HepG2 (cell line): ENCODE data around the gene NDUFA13. TPM values are rescaled to one million over a fixed set of nuclear protein-coding genes. Genes with fewer than 3 reads are reported as not detected.

Experiments
- ATAC-seq: fragments of 200-7000 bp; cut with Tn5 transposase; 3 replicates; pipeline ENCODE4 v1.9.1; 2020; ENCODE audit warnings: mild to moderate bottlenecking, moderate library complexity
- BruUV-seq: library from RNA; stranded (reverse); fragments of 400-500 nt; replicated peaks from 2 replicates; lab custom pipeline; 2021; lab: Mats Ljungman, UMichigan
- CTCF ChIA-PET: fragments of 300-600 bp; formaldehyde crosslinking; extraction: SDS; loops from one replicate; lab custom pipeline; 2021; ENCODE audit warnings: low total read pairs, inconsistent platforms, low intra/inter-chr PET ratio; lab: Yijun Ruan, JAX
- POLR2A ChIA-PET: fragments of 350-600 bp; sonication (Branson Sonifier 250); formaldehyde crosslinking; loops from one replicate; lab custom pipeline; 2020; ENCODE audit warnings: antibody characterized with exemption, inconsistent platforms; lab: Yijun Ruan, JAX
- DNase-seq: peaks from one replicate; pipeline ENCODE4 v3.0.0-alpha.2; 2015; ENCODE audit warnings: low spot score
- FAIRE-seq: peaks from 3 replicates; lab custom pipeline; 2011; peaks lifted over from hg19 to GRCh38; lab: Jason Lieb, UNC
- H2AFZ ChIP-seq: one replicate; pipeline ENCODE4 v1.6.1; 2011; ENCODE audit warnings: low read length, inconsistent platforms
- H3K27ac ChIP-seq: fragments of 300-600 bp; 3 replicates; pipeline ENCODE4 v1.8.0; 2011; ENCODE audit warnings: mixed run types, mild to moderate bottlenecking, mixed read lengths, low read length, inconsistent platforms; ENCODE audit not compliant: insufficient read depth; ENCODE audit errors: extremely low read length
- H3K27me3 ChIP-seq, 2 experiments: fragments of 200-600 bp in 1 of 2; 2 replicates in 1 of 2; 3 replicates in 1 of 2; pipeline versions ENCODE4 v1.6.0 to v1.8.0; 2011; ENCODE audit warnings: low read length in 2 of 2, mild to moderate bottlenecking in 2 of 2, moderate library complexity in 2 of 2, inconsistent platforms in 1 of 2; ENCODE audit not compliant: insufficient read depth in 2 of 2, control insufficient read depth in 1 of 2
- H3K36me3 ChIP-seq, 2 experiments: fragments of 200-600 bp in 1 of 2; replicated peaks in 1 of 2; 2 replicates in 1 of 2; 3 replicates in 1 of 2; pipeline versions ENCODE4 v1.5.1 to v1.8.0; 2011; ENCODE audit warnings: low read length in 2 of 2, inconsistent platforms in 1 of 2; ENCODE audit not compliant: insufficient read depth in 2 of 2, control insufficient read depth in 1 of 2
- H3K4me1 ChIP-seq: 2 replicates; pipeline ENCODE4 v1.5.1; 2012; ENCODE audit warnings: low read length, inconsistent platforms; ENCODE audit not compliant: insufficient read depth
- H3K4me2 ChIP-seq: 2 replicates; pipeline ENCODE4 v1.6.0; 2011; ENCODE audit warnings: low read depth, low read length, inconsistent platforms
- H3K4me3 ChIP-seq, 3 experiments: fragments of 200-600 bp in 1 of 3; sonication (generic), shearing (Covaris generic) in 1 of 3; replicated peaks in 1 of 3; 2 replicates each; pipeline ENCODE4 v1.5.1; 2011 to 2016; ENCODE audit warnings: low read length in 3 of 3, inconsistent platforms in 2 of 3, low read depth in 2 of 3, mild to moderate bottlenecking in 2 of 3, control low read depth in 1 of 3, mixed read lengths in 1 of 3; ENCODE audit not compliant: insufficient read depth in 1 of 3
- H3K79me2 ChIP-seq: one replicate; pipeline ENCODE4 v1.6.1; 2011; ENCODE audit warnings: low read length, inconsistent platforms; ENCODE audit not compliant: insufficient read depth
- H3K9ac ChIP-seq: 2 replicates; pipeline ENCODE4 v1.6.0; 2011; ENCODE audit warnings: mild to moderate bottlenecking, low read depth, low read length, inconsistent platforms; ENCODE audit not compliant: insufficient read depth
- H3K9me3 ChIP-seq: 2 replicates; pipeline ENCODE4 v1.5.1; 2012; ENCODE audit warnings: mild to moderate bottlenecking, low read length
- H4K20me1 ChIP-seq: 2 replicates; pipeline ENCODE4 v1.6.0; 2011; ENCODE audit warnings: inconsistent platforms, mild to moderate bottlenecking, low read length, moderate library complexity; ENCODE audit not compliant: insufficient read depth
- CENPT ChIP-seq: sonication (generic); formaldehyde crosslinking; IDR thresholded peaks from 2 replicates; pipeline ENCODE4 v1.8.0; 2022; ENCODE audit warnings: low read depth, mild to moderate bottlenecking, moderate library complexity, missing genetic modification reagents
- ZNF430 ChIP-seq: sonication (generic); formaldehyde crosslinking; IDR thresholded peaks from 2 replicates; pipeline ENCODE4 v1.9.0; 2021; ENCODE audit warnings: mild to moderate bottlenecking, missing genetic modification reagents
- WGBS: methylation state at CpG from one replicate; pipeline ENCODE4 v1.1.6; 2017; ENCODE audit warnings: low lambda C conversion rate; 5-methylcytosine and 5-hydroxymethylcytosine counted together
- in situ Hi-C: cut with HindIII; loops from 2 replicates; pipeline ENCODE4 v1.10.0; 2017; ENCODE audit warnings: low pct_unique_long_range_greater_than_20kb; ENCODE audit not compliant: extremely low pct_ligation_motif_present
- intact Hi-C: fragments of 100-400 bp; cut with micrococcal nuclease; formaldehyde crosslinking; loops from one replicate; pipeline ENCODE4 v1.10.0; 2022; ENCODE audit not compliant: unreplicated experiment
- polyA plus RNA-seq, 8 experiments: library from polyadenylated mRNA; depleted of rRNA in 3 of 8; stranded (reverse) in 7 of 8; unstranded in 1 of 8; fragments of >200 nt; fragmentation: Illumina TruSeq in 4 of 8; extraction: Trizol in 4 of 8; gene quantifications; 2 replicates each; pipeline versions ENCODE4 v1.2.1 to v1.2.3, GENCODE V29; 2011 to 2016; ENCODE audit warnings: low read depth in 4 of 8, missing spikeins in 1 of 8, mixed read lengths in 1 of 8; ENCODE audit not compliant: insufficient read depth in 1 of 8
- total RNA-seq, 5 experiments: library from RNA; depleted of rRNA; stranded (reverse); fragments of >200 nt; fragmentation: Illumina TruSeq; extraction: Trizol; gene quantifications; 2 replicates each; pipeline ENCODE4 v1.2.3, GENCODE V29; 2016; ENCODE audit warnings: low read depth in 1 of 5
- TF ChIP-seq, protein P1 (sequence below): sonication (generic); formaldehyde crosslinking; IDR thresholded peaks from 2 replicates; pipeline ENCODE4 v1.4.0; 2020; ENCODE audit warnings: missing genetic modification reagents
- TF ChIP-seq, protein P2 (sequence below): sonication (generic); formaldehyde crosslinking; IDR thresholded peaks from 2 replicates; pipeline ENCODE4 v1.5.1; 2020; ENCODE audit warnings: missing genetic modification reagents, mild to moderate bottlenecking, borderline replicate concordance

The NDUFA13 gene
- total and polyA plus RNA-seq, 2 of the 13 experiments (the other 11 are each of a cell fraction or from before 2014, with no cell fraction given): 337 to 366 TPM

DNA sequence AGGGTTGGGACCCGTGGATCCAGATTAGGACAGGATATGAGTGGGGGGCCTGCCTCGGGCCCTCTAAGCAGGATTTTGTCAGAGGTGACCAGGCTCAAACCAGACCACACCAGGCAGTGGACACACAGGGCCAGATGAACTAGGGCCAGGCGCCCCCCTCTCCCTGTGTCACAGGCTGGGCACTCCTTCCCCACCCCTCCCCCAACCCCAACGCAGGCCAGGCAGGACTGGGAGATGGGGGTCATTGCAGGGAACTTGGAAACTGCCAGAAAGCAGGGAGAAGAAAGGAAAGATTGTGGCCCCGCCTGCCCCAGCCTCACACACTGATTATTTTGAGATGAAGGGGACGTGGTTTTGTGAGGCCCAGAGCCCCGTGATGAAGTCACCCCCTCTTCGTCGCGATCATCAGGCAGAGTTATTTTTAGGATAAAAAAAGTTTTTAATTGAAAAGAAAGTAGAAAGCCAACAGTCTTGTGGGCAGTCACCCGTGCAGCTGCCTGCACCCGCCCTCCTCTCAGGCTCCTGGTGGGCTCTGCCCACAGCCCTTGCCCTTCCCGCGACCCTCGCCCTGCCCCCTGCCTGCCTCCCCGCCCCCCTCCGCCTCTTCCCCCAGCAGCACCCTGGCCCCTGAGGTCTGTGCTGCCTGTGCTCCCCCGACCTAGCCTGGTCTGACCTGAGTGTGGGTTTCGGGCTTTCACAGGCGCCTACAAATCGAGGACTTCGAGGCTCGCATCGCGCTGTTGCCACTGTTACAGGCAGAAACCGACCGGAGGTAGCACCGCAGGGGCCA, 10.8 kb downstream of the NDUFA13 start:
- no peak overlapping the region for H2AFZ ChIP-seq
- no peaks in the 10 kb centered on the region for H3K4me1 ChIP-seq
- in situ Hi-C loops (loop anchor here (25.0 kb wide), 1 partner anchor 436 kb away; no protein-coding TSS in a partner anchor), intact Hi-C loops (no loop called here)
- BruUV-seq: no TSS peak
- no peak overlapping the region for H3K27ac ChIP-seq
- POLR2A ChIA-PET: no interaction called here
- peaks cover 8% of the 10 kb centered on the region for H3K79me2 ChIP-seq
- FAIRE-seq (no peak), ATAC-seq (no peak), DNase-seq (no peak)
- H3K27me3 ChIP-seq: no peaks in the 10 kb centered on the region
- H3K4me3 ChIP-seq: no peak overlapping the region
- H4K20me1 ChIP-seq: peaks cover 11% of the 10 kb centered on the region
- TF ChIP-seq, protein P1, sequence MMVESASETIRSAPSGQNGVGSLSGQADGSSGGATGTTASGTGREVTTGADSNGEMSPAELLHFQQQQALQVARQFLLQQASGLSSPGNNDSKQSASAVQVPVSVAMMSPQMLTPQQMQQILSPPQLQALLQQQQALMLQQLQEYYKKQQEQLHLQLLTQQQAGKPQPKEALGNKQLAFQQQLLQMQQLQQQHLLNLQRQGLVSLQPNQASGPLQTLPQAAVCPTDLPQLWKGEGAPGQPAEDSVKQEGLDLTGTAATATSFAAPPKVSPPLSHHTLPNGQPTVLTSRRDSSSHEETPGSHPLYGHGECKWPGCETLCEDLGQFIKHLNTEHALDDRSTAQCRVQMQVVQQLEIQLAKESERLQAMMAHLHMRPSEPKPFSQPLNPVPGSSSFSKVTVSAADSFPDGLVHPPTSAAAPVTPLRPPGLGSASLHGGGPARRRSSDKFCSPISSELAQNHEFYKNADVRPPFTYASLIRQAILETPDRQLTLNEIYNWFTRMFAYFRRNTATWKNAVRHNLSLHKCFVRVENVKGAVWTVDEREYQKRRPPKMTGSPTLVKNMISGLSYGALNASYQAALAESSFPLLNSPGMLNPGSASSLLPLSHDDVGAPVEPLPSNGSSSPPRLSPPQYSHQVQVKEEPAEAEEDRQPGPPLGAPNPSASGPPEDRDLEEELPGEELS (CRISPR knock-in tag): no peak
- TF ChIP-seq, protein P2, sequence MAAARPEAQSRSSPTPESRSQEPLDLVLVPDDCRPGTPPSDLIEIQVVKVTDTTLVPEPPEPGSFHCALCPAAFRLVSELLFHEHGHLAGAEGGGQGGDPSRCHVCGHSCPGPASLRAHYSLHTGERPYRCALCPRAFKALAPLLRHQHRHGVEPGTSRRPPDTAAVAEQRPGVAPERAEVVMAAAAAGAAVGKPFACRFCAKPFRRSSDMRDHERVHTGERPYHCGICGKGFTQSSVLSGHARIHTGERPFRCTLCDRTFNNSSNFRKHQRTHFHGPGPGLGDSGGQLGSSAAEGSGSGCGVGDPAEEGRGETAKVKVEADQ (CRISPR knock-in tag): no peak
- TF ChIP-seq CENPT (CRISPR knock-in tag) (no peak), ZNF430 (no peak)
- H3K4me2 ChIP-seq: no peak overlapping the region
- H3K36me3 ChIP-seq: peaks cover 6 to 24% of the 10 kb centered on the region in 2 experiments; a peak in 3 of 5 replicates
- CTCF ChIA-PET: no interaction called here
- no peak overlapping the region for H3K9ac ChIP-seq
- no peaks in the 10 kb centered on the region for H3K9me3 ChIP-seq
- 98% methylated on average over 26 of the region's 28 CpGs for WGBS
